PC-9 (cell line): ENCODE measurements around the gene NCAM2.

Experiments
- EZH2 ChIP-seq: fragments of 200-600 bp; sonication (generic); IDR thresholded peaks from 2 replicates; pipeline ENCODE4 v1.8.0; 2017; ENCODE audit warnings: antibody characterized with exemption, low read depth
- TF ChIP-seq, protein P1 (sequence below): fragments of 200-600 bp; sonication (generic); conservative IDR thresholded peaks from 2 replicates; pipeline ENCODE4 v1.6.1; 2017; ENCODE audit warnings: mixed run types, antibody characterized with exemption, mild to moderate bottlenecking, moderate library complexity

DNA sequence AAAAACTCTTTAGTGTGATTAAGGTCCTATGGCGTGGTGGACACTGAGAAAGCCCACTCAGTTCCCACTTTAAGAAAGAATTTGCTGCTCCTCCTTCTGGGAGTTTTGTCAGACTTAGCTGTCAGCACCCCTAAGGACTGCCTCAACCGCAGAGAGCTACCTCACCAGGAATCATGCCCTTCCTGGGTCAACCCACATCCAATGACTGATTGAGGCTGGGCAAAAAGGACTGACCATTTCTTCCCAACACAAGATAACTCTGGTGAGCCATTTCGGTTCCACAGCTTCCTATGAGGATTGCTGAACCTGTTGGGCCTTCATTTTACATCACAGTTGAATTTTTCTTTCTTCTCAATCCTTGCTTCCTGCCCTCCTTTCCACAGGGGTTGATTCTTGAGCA is 197.9 kb downstream of the NCAM2 start:
- TF ChIP-seq, protein P1, sequence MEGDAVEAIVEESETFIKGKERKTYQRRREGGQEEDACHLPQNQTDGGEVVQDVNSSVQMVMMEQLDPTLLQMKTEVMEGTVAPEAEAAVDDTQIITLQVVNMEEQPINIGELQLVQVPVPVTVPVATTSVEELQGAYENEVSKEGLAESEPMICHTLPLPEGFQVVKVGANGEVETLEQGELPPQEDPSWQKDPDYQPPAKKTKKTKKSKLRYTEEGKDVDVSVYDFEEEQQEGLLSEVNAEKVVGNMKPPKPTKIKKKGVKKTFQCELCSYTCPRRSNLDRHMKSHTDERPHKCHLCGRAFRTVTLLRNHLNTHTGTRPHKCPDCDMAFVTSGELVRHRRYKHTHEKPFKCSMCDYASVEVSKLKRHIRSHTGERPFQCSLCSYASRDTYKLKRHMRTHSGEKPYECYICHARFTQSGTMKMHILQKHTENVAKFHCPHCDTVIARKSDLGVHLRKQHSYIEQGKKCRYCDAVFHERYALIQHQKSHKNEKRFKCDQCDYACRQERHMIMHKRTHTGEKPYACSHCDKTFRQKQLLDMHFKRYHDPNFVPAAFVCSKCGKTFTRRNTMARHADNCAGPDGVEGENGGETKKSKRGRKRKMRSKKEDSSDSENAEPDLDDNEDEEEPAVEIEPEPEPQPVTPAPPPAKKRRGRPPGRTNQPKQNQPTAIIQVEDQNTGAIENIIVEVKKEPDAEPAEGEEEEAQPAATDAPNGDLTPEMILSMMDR: no peak
- no peak for TF ChIP-seq EZH2
